Measurements from ENCODE around the gene ERVV-1.

- TF ChIP-seq CTCF (conservative IDR thresholded peaks at IDR 0.05): no peak
- no peak for TF ChIP-seq ZFX (IDR thresholded peaks at IDR 0.05)
These were observed 6.0 kb downstream of the ERVV-1 start for GRCh38 chr19:53019684-53020083.
